Panc1 (cell line): ENCODE results near the gene NCAPH2.

Experiments
- CTCF ChIP-seq: fragments of 450-650 bp; IDR thresholded peaks from 2 replicates; pipeline ENCODE4 v1.5.1; 2017; ENCODE audit warnings: mild to moderate bottlenecking
- TCF7L2 ChIP-seq: IDR thresholded peaks from 2 replicates; pipeline ENCODE4 v1.6.1; 2011; ENCODE audit warnings: mild to moderate bottlenecking, low read depth, low read length, inconsistent platforms

GRCh38 chr22:50544746-50545253 lies 36.8 kb downstream of the NCAPH2 start:
- no peak for TF ChIP-seq CTCF
- no peak for TF ChIP-seq TCF7L2
